ENCODE measurements around the gene PDE4D. TPM values are rescaled to one million over a fixed set of nuclear protein-coding genes. Genes with fewer than 3 reads are reported as not detected.

PDE4D gene
- total RNA-seq, 1 experiment from 2014 or later = 62.6 TPM

DNA sequence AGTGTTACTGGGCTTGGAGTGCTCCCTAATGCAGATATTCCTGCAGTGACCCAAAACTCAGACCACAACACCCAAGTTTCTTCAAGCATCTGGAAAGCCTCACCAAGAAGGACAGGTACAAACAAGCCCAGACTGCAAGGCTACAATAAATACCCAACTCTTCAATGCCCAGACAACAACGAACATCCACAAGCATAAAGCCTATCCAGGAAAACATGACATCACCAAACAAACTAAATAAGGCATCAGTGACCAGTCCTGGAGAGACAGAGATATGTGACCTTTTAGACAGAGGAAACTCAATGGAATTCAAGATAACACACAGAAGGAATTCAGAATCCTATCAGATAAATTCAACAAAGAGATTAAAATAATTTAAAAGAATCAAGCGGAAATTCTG lies 605.6 kb downstream of the PDE4D start:
- in situ Hi-C loops (cut with HindIII; ENCODE audit: low pct_unique_long_range_greater_than_20kb, low sequenced_read_pairs) = no loop called here
- no peak for DNase-seq (ENCODE audit: low read depth, low spot score)

DNA sequence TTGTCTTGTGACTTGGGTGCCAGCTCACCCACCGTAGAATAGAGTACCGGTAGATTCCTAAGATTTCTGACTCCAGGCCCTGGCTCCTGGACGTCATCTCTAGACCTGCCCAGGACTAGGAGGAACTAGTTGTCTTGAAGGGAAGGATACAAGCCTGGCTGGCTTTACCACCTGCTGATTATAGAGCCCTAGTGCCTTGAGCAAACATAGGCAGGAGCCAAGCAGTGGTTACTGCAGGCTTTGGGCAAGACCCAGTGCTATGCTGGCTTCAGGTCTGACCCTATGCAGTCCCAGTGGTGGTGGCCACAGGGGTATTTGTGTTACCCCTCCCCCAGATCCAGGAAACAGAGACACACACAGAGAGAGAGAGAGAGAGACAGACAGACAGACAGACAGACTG lies 606.2 kb downstream of the PDE4D start:
- in situ Hi-C loops (cut with HindIII; ENCODE audit: low pct_unique_long_range_greater_than_20kb, low sequenced_read_pairs) = no loop called here
- no peak for DNase-seq (ENCODE audit: low read depth, low spot score)

DNA sequence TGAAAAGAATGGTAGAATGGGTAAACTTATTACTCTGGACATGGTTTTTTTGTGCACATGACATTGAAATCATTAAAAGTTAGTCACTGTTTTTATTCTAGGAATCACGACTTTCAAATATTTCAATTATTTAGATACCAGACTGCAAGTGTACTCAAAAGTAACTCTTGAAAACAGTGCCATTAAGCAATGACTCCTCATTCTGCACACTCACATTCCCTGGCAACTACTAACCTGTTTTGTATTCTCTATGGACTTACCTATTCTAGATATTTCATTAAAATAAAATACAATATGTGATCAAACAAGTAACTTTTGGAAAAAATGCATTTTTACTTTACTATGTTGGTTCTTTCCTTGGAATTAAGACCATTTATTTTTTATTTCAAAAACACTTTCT lies 607.0 kb downstream of the PDE4D start:
- no peak for DNase-seq (ENCODE audit: low read depth, low spot score)
- in situ Hi-C loops (cut with HindIII; ENCODE audit: low pct_unique_long_range_greater_than_20kb, low sequenced_read_pairs) = no loop called here

DNA sequence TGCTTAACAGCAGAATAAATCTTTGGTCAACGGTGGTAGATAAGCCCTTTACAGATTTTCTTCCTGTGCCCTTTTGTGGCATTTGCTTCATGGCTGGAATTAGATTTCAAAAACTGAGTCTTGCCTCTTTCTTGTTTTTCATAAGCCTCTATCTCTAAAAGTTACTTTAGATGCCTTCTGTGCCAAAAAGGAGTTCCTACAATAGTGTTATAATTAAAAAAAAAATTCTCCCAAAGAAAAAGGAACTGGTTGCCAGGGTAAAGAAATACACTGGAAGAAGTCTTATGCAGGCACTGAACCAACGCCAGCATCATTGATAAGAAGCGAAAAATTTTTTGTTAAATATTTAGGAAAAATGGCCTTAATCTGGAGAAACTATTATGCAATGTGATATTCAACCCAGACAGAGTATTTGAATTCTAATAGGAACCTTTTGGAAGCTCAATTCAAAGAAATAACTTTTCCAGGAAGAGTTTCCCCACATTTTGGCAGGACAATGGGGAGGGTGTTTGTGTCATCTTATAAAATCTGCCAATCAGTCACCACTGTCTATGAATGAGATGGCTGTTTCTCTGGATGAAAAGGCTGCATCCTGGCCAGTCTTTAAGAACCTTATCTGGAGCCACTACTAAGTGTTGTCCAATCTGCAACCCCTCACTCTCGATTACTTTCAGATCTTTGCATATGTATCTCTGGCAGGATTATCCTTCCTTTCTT lies 608.1 kb downstream of the PDE4D start:
- in situ Hi-C loops (cut with HindIII; ENCODE audit: low pct_unique_long_range_greater_than_20kb, low sequenced_read_pairs) = no loop called here
- DNase-seq (ENCODE audit: low read depth, low spot score) = no peak

DNA sequence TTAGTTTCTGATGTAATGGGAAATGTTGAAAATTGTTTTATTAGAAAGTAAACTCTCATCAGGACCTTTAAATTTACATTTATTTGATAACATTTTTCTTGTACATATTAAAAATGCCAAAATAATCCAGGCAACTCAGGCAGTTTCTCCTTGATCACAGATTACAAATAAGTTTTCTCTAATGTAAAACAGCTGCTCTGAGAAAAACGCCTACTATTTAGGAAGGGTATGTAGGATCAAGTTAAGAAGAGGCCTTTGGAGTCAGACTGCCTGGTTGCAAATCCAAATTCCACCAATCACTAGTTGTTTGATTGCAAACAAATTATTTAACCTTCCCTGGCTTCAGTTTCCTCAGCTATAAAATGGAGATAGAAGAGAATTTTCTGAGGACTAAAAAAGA lies 610.8 kb downstream of the PDE4D start:
- in situ Hi-C loops (cut with HindIII; ENCODE audit: low pct_unique_long_range_greater_than_20kb, low sequenced_read_pairs) = no loop called here
- no peak for DNase-seq (ENCODE audit: low read depth, low spot score)

DNA sequence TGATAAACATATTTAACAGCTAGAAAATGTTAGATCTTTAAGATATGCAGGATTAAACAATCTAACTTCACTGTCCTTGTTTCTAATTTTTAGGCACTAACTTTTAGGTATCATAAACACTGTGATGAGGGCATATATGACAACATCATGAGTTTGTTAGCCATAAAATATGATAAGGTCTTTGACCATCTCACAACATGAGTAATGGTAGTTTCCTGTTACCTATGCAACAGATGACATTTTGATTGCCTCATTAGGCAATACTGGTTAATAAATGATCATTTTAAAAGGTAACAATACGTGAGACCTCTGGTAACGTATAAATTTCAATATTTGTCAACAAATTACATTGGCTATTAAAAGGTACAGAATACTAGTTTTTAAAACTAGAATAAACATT lies 613.5 kb downstream of the PDE4D start:
- no peak for DNase-seq (ENCODE audit: low read depth, low spot score)
- in situ Hi-C loops (cut with HindIII; ENCODE audit: low pct_unique_long_range_greater_than_20kb, low sequenced_read_pairs) = no loop called here

DNA sequence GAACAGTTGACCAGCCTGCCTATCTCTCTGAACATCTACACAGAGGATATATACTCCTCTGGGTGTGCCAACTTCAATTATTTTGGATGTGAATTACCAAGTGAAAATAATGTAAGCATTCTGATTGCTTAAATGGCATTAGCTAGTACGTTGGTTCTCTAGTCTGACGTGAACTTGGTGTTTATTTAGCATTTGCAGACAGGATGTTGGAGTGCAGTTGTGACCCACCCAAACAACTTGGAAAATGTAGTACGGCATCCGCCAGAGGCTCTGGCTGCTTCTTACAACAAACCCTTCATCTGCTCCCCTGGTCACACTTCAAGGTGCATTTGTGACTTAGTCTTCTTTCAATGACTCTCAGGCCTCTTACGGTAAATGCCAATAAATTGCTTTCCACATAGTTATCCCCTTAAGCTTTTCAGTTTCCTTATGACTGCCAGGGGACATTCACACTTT lies 616.6 kb downstream of the PDE4D start:
- peak; percentile 79 for DNase-seq (ENCODE audit: low read depth, low spot score)
- in situ Hi-C loops (cut with HindIII; ENCODE audit: low pct_unique_long_range_greater_than_20kb, low sequenced_read_pairs) = no loop called here

DNA sequence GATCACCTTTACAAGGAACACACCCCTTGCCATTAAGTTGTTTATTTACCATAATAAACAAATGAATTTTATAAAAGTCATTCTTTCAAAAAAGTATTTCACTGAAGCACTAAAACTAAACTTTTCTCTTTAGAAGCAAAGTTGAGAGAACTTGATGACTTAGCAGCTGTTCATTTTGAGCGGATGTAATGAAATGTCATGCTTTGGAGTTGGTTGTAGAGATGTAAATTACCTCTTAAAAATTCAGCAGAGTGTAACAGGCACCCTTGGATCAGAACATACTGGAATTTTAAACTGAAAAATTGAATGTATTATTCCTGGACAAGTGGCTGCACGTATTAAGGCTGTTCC lies 617.2 kb downstream of the PDE4D start:
- in situ Hi-C loops (cut with HindIII; ENCODE audit: low pct_unique_long_range_greater_than_20kb, low sequenced_read_pairs) = no loop called here

DNA sequence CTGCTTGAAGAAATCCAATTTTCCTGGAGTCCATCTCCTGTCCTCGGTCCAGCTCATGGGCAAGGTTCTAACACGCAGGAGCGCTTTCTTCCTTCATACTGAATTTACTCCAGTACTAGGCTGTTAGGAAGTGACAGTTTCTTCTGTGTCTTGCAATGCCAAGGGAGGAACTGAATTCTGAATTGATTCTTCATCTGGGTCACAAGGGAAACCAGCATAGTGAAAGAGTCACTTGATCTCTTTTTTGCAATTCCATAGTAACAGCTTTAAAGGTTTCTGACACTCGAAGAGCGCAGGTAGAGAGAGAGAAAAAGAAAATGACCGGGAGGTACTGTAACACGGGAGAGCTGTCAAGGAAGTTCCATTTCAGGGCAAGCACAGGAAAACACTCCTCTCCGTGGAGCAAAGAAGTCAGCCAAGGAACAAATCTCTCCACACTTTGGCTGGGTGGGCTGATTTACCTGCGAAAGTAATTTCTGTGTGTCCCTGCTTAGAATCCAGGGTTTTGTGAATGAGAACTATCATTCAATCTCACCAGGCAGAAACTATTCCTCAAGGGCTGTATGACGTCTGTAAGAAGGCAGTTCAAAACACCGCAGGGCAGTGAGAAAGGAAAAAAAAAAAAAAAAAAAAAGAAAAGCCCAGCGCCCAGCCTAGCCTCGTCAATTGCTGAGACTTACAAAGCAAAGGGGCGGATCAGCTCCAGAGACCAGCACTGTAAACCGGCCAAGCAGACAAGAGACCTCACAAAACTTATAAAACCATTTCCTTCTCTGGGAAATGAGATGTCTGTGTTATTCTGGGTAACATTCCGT lies 617.8 kb downstream of the PDE4D start:
- in situ Hi-C loops (cut with HindIII; ENCODE audit: low pct_unique_long_range_greater_than_20kb, low sequenced_read_pairs) = no loop called here
- DNase-seq (ENCODE audit: low read depth, low spot score) = peak; percentile 92

More for the DNA sequence above, 617.2 kb downstream of the PDE4D start:
- no peak for DNase-seq (ENCODE audit: low read depth, low spot score)

DNA sequence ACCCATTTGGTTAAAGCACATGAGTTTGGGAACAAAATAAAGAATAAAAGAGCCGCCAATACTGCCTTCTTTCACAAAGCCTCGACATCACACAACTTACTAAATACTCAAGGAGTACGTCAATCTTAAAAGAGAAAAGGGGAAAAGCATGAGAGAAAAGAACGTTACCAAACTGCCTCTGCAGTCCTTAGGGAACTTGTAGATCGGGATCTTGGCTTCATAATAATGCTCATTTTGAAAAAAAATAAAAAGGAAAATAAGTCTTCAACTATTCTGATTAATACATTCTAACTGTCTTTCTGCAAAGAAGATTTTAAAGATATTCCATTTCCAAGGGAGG lies 618.4 kb downstream of the PDE4D start:
- in situ Hi-C loops (cut with HindIII; ENCODE audit: low pct_unique_long_range_greater_than_20kb, low sequenced_read_pairs) = no loop called here
- peak; percentile 43 for DNase-seq (ENCODE audit: low read depth, low spot score)

DNA sequence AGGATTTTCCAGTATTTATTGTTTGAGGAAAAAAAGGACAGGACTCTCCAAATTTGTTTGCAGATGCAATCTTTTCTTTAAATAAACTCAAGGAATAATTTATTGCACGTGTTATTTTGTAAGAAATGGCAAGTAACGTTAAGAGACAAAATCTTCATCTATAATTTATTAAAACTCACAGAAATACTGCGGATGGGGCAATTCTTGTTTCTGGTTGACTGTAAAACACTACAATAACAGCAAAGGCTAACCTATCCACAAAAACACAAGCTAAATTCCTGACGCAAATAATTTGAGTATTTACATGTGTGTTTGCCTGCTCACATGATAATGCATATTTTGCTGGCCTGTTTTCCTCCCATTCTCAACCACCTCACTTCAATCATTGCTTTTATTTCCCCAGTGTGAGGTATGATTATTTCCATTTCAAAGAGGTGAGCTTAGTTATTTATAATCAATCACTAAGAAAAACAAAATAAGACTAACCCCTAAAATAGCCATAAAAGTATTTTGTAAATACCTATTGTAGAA lies 619.4 kb downstream of the PDE4D start:
- DNase-seq (ENCODE audit: low read depth, low spot score) = no peak
- in situ Hi-C loops (cut with HindIII; ENCODE audit: low pct_unique_long_range_greater_than_20kb, low sequenced_read_pairs) = no loop called here

DNA sequence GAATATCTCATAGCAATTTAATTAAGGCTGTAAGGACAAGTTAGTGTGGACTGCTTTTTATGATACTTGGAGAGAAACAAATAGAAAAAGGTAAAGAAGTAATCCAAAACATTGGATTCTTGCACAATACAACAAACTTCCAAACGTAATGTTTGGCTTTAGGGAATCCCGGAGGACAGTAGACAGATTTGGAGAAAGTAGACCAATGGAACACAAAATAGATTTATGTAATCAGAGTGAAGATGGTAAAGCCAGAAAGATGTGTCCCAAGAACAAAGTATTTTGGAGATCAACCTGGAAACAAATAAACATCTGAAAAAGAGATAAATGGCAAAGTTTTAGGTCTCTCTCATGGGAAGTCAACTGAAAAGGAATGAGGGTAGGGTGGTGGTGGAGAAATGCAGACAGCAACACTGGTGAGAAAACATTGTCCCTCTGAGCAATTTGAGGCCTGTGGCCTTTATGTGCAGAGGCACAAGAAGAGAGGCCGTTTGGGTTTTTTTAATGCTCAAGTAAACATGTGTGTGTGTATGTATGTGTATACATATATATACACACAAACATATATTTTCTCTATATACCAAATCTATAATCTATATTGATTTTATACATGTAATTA lies 620.6 kb downstream of the PDE4D start:
- DNase-seq (ENCODE audit: low read depth, low spot score) = peak; percentile 20
- in situ Hi-C loops (cut with HindIII; ENCODE audit: low pct_unique_long_range_greater_than_20kb, low sequenced_read_pairs) = no loop called here

DNA sequence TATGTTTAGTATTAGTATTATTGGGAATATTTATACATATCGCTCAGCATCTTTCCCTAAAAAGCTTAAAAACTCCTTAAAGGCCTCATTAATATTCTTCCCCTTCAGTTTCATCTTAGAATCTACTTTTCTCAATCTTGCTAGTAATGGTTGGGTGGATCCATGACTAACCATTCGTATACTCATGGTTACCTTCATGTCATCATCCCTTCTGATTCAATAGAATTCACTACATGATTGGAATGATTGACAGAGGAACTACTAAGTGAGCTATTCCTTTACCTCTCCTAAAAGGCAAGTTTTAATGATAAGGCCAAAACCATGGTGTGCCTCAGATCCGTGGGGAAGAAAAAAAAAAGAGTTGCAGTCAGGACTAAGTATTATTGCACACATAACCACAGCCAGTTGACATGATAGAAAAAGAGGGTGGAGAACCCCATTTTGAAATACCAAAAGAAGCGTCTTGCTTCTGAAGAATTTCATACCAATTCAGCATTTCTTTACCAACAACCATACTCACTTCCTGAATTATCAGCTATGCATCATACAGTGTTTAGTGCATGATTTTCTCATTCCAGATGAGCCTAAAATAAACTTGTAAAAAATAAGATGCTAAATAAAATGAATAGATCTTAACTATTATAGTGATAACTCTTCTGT lies 624.6 kb downstream of the PDE4D start:
- no peak for DNase-seq (ENCODE audit: low read depth, low spot score)
- in situ Hi-C loops (cut with HindIII; ENCODE audit: low pct_unique_long_range_greater_than_20kb, low sequenced_read_pairs) = no loop called here

DNA sequence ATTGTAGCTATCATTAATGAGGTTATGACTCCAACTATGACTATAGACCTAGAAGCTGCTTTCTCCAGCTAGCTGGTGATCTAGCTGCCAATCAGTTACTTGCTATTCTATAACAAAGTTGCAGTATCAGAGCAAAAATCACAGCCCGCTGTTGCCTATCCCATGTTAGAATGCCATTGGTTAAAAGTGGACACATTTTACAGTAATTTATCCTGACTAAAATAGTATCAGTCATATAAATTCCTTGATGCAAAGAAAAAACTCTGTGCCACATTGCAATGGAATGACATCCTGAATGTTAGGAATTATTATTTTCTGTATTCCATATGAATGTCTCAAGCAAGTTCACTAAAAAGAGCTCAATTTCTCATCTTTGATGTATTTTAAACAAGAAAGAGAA lies 626.5 kb downstream of the PDE4D start:
- DNase-seq (ENCODE audit: low read depth, low spot score) = no peak
- in situ Hi-C loops (cut with HindIII; ENCODE audit: low pct_unique_long_range_greater_than_20kb, low sequenced_read_pairs) = no loop called here

DNA sequence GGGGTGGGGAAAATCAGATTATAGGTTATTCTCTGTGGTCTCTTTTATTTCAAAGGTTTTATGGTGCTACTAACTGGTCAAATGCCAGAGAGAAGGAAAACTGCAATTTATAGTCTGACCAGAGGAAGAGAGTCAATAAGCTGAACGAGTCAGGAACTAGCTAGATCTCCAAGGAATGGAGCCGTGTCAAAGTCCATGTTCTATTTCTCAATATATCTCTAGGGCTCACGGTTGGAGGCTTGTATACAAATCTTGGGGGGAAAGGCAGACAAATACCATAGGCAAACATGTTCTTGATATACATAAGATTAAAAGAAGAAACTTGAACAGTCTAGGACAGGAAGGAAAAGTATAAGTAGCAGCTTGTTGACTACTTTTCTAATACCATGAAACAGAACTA lies 627.1 kb downstream of the PDE4D start:
- in situ Hi-C loops (cut with HindIII; ENCODE audit: low pct_unique_long_range_greater_than_20kb, low sequenced_read_pairs) = no loop called here
- no peak for DNase-seq (ENCODE audit: low read depth, low spot score)

DNA sequence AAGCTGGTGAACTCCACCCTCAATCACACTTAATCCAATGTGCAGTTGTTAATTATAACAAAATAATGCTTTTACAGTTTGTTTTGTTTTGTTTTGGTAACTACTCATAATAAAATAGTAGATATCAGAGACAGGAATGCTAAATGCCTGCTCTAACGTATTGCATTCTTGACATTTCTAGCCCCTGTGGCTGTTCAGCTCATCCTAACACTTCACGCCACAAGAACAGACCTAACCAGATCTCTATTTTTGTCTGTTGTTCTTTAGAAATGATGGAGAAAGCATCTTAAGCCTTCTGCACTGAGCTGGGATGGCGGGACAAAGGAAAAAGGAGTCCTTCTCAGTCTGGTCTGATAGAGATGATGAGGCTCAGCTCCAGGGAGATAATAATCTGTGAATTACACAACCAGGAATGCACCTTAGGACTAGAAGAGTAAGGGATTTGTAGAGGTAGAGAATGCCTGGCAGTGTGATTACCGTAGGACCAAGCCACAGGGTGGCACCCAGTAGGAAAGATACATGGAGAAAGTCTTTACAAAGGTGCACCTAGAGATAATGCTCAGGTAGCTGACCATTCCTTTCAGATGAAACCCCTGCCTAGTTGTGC lies 628.8 kb downstream of the PDE4D start:
- DNase-seq (ENCODE audit: low read depth, low spot score) = no peak
- in situ Hi-C loops (cut with HindIII; ENCODE audit: low pct_unique_long_range_greater_than_20kb, low sequenced_read_pairs) = no loop called here

DNA sequence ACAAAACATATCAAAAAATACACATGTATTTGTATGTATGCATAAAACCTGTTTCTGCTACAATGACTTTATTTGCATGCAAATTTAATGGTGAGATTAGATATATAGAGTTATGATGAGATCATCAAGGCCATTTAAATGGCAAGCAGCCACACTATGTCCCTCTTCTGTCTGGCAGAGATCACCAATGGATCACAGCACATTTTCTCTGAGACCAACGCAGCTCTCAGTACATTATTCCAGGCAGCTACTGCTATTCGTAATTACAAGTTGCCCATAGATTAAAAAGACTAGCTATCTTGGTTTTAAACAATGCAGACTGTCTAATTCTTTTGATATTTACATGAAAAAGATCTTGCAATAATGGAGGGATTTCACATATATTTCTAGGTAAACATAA lies 629.5 kb downstream of the PDE4D start:
- in situ Hi-C loops (cut with HindIII; ENCODE audit: low pct_unique_long_range_greater_than_20kb, low sequenced_read_pairs) = no loop called here
- DNase-seq (ENCODE audit: low read depth, low spot score) = no peak

DNA sequence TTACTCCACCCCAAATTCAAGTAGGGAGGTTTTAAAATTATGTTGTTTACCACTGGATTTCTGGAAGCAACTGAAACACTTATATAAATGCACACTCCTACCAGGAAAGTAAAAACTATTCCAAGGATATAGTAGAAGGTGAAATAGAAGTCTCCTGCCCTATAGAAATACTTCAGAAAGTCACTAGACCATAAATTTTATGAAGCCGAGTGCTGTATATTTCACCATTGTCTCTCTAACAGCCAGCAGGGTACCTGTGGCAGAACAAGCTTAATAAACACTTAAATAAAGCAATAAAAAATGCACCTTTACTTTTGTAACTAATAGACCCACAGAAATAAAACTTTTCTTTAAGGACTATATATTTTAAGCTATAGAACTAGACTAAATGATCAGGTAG lies 631.6 kb downstream of the PDE4D start:
- no peak for DNase-seq (ENCODE audit: low read depth, low spot score)
- in situ Hi-C loops (cut with HindIII; ENCODE audit: low pct_unique_long_range_greater_than_20kb, low sequenced_read_pairs) = no loop called here

All from SK-MEL-5 (cell line).